Measurements from ENCODE around the gene CORO2A.

GRCh38 chr9:98095401-98095800 lies 97.0 kb downstream of the CORO2A start:
- TF ChIP-seq POLR2A (IDR thresholded peaks at IDR 0.05) (no peak), POLR2AphosphoS5 (IDR thresholded peaks at IDR 0.05; ENCODE audit: insufficient read depth in 1 of 2, low read depth in 1 of 2) (no peak)
- TF ChIP-seq, protein P1, sequence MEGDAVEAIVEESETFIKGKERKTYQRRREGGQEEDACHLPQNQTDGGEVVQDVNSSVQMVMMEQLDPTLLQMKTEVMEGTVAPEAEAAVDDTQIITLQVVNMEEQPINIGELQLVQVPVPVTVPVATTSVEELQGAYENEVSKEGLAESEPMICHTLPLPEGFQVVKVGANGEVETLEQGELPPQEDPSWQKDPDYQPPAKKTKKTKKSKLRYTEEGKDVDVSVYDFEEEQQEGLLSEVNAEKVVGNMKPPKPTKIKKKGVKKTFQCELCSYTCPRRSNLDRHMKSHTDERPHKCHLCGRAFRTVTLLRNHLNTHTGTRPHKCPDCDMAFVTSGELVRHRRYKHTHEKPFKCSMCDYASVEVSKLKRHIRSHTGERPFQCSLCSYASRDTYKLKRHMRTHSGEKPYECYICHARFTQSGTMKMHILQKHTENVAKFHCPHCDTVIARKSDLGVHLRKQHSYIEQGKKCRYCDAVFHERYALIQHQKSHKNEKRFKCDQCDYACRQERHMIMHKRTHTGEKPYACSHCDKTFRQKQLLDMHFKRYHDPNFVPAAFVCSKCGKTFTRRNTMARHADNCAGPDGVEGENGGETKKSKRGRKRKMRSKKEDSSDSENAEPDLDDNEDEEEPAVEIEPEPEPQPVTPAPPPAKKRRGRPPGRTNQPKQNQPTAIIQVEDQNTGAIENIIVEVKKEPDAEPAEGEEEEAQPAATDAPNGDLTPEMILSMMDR (IDR thresholded peaks at IDR 0.05): no peak

Data from vagina (tissue), 2 donors.